HL-60 (cell line): ENCODE measurements around the gene INHA.
A peak's percentile ranks its signal among the peaks of the same experiment; 100 is the strongest.

Experiments used
- DNase-seq, 2 experiments: peaks; one replicate each; pipeline ENCODE4 v3.0.0-alpha.2; 2010 to 2020; ENCODE audit warnings: low read depth in 1 of 2, low spot score in 1 of 2
- H3K27ac ChIP-seq: fragments of 250-450 bp; sonication (Bioruptor Pico); replicated peaks from 2 replicates; pipeline ENCODE4 v1.5.1; 2020; ENCODE audit warnings: mild to moderate bottlenecking, moderate library complexity
- H3K27me3 ChIP-seq: fragments of 250-450 bp; sonication (Bioruptor Pico); 2 replicates; pipeline ENCODE4 v1.5.1; 2021; ENCODE audit warnings: mild to moderate bottlenecking, moderate library complexity; ENCODE audit not compliant: insufficient read depth, poor library complexity, severe bottlenecking
- H3K4me3 ChIP-seq: replicated peaks from 2 replicates; pipeline ENCODE4 v1.5.1; 2011; ENCODE audit warnings: mild to moderate bottlenecking, control low read depth, low read length; ENCODE audit not compliant: insufficient read depth
- CTCF ChIP-seq: IDR thresholded peaks from one replicate; pipeline ENCODE4 v1.5.1; 2011; ENCODE audit warnings: low read length, control low read depth, inconsistent platforms; ENCODE audit not compliant: insufficient read depth
- GABPA ChIP-seq: IDR thresholded peaks from 2 replicates; pipeline ENCODE4 v1.6.1; 2012; ENCODE audit warnings: low read depth
- POLR2AphosphoS5 ChIP-seq: IDR thresholded peaks from 2 replicates; pipeline ENCODE4 v1.6.1; 2012; ENCODE audit warnings: low read depth
- REST ChIP-seq: IDR thresholded peaks from 2 replicates; pipeline ENCODE4 v1.6.1; 2012; ENCODE audit warnings: low read depth; ENCODE audit not compliant: insufficient replicate concordance
- SPI1 ChIP-seq: IDR thresholded peaks from 2 replicates; pipeline ENCODE4 v1.6.1; 2012; ENCODE audit warnings: low read depth, mild to moderate bottlenecking, borderline replicate concordance
- microRNA-seq: library from miRNA; unstranded; fragments of <30 nt; microRNA quantifications from one replicate; pipeline ENCODE4, GENCODE V29; 2018

The INHA gene

GRCh38 chr2:219621935-219622334 lies 49.8 kb downstream of the INHA start:
- no peak overlapping the region for H3K27ac ChIP-seq
- peaks cover 6% of the 10 kb centered on the region for H3K27me3 ChIP-seq
- no peak overlapping the region for H3K4me3 ChIP-seq
- TF ChIP-seq POLR2AphosphoS5, result no peak
- TF ChIP-seq SPI1, result peak; percentile 85
- DNase-seq, result peak in 1 of 2 experiments; percentile 24

- H3K27me3 ChIP-seq, result peaks cover 7% of the 10 kb centered on the region
- no peak for TF ChIP-seq CTCF
- TF ChIP-seq SPI1, result no peak
- TF ChIP-seq POLR2AphosphoS5, result no peak
- no peak overlapping the region for H3K27ac ChIP-seq
- DNase-seq, result no peak
- no peak overlapping the region for H3K4me3 ChIP-seq
These were observed 50.4 kb downstream of the INHA start for GRCh38 chr2:219622472-219622871.

- Histone ChIP-seq H3K4me3 (no peak overlapping the region), H3K27ac (no peak overlapping the region), H3K27me3 (peaks cover 10% of the 10 kb centered on the region)
- DNase-seq, result no peak
- TF ChIP-seq REST (no peak), POLR2AphosphoS5 (no peak), CTCF (no peak), SPI1 (no peak), GABPA (no peak)
These were observed 52.5 kb downstream of the INHA start for GRCh38 chr2:219624565-219624964.

GRCh38 chr2:219625179-219625578 lies 53.1 kb downstream of the INHA start:
- DNase-seq, result no peak
- H3K27ac ChIP-seq, result no peak overlapping the region
- TF ChIP-seq CTCF (no peak), POLR2AphosphoS5 (no peak), SPI1 (no peak), GABPA (no peak), REST (no peak)
- H3K27me3 ChIP-seq, result peaks cover 10% of the 10 kb centered on the region
- H3K4me3 ChIP-seq, result no peak overlapping the region

Small RNA genes lying within 50 kb of the gene (microRNA-seq; reads per million reads assigned to microRNA genes)
- 2.1 reads per million for gene MIR3132
